Measurements from ENCODE around the gene SPC24.

- TF ChIP-seq CTCF (IDR thresholded peaks at IDR 0.05), result no peak
- no peak for TF ChIP-seq POLR2AphosphoS5 (IDR thresholded peaks at IDR 0.05; ENCODE audit: low read depth, low read length)
- TF ChIP-seq REST (IDR thresholded peaks at IDR 0.05; ENCODE audit: insufficient read depth in 1 of 2, low read depth in 2 of 2, low read length in 1 of 2), result no peak
- TF ChIP-seq SIN3A (IDR thresholded peaks at IDR 0.05; ENCODE audit: borderline replicate concordance, insufficient read depth, low read depth, low read length), result no peak
Measured at GRCh38 chr19:11175920-11176319, 20.3 kb upstream of the SPC24 start.

Data from Panc1 (cell line).